ENCODE results near the gene RNF180. TPM values are rescaled to one million over a fixed set of nuclear protein-coding genes. Genes with fewer than 3 reads are reported as not detected.

RNF180 gene
- total RNA-seq, 2 donors from 2014 or later = 46.6 to 51.1 TPM

GRCh38 chr5:64180661-64181343 lies 15.2 kb downstream of the RNF180 start:
- Histone ChIP-seq H3K9me3 (no peaks in the 10 kb centered on the region), H3K36me3 (no peaks in the 10 kb centered on the region), H3K27me3 (replicated peaks; ENCODE audit: insufficient read depth) (no peaks in the 10 kb centered on the region), H3K27ac (peak overlapping the region; percentile 47 to 65), H3K4me3 (peak overlapping the region; percentile 40), H3K4me1 (ENCODE audit: control insufficient read depth in 1 of 2, low read depth in 2 of 2) (peaks cover 4 to 49% of the 10 kb centered on the region in 2 donors)
- ATAC-seq (ENCODE audit: insufficient number of reproducible peaks, low FRiP score, low read depth) (no peak), DNase-seq (ENCODE audit: low spot score) (no peak)
- no peak for TF ChIP-seq CTCF (IDR thresholded peaks at IDR 0.05)

- Histone ChIP-seq H3K27me3 (replicated peaks; ENCODE audit: insufficient read depth) (no peaks in the 10 kb centered on the region), H3K27ac (peak overlapping the region; percentile 47 to 65), H3K36me3 (no peaks in the 10 kb centered on the region), H3K4me3 (peak overlapping the region; percentile 40), H3K9me3 (no peaks in the 10 kb centered on the region), H3K4me1 (ENCODE audit: control insufficient read depth in 1 of 2, low read depth in 2 of 2) (peaks cover 4 to 54% of the 10 kb centered on the region in 2 donors)
- DNase-seq (ENCODE audit: low spot score) (no peak), ATAC-seq (ENCODE audit: insufficient number of reproducible peaks, low FRiP score, low read depth) (no peak)
- TF ChIP-seq CTCF (IDR thresholded peaks at IDR 0.05) = no peak
Observed at GRCh38 chr5:64181440-64181839, 15.8 kb downstream of the RNF180 start.

GRCh38 chr5:64183956-64184355 lies 18.3 kb downstream of the RNF180 start:
- H3K9me3 ChIP-seq = no peaks in the 10 kb centered on the region
- TF ChIP-seq CTCF (IDR thresholded peaks at IDR 0.05) = no peak
- no peak for ATAC-seq (ENCODE audit: insufficient number of reproducible peaks, low FRiP score, low read depth)

GRCh38 chr5:64184832-64185231 lies 19.2 kb downstream of the RNF180 start:
- Histone ChIP-seq H3K27ac (no peak overlapping the region), H3K9me3 (no peaks in the 10 kb centered on the region), H3K4me3 (no peak overlapping the region), H3K36me3 (no peaks in the 10 kb centered on the region), H3K4me1 (ENCODE audit: control insufficient read depth in 1 of 2, low read depth in 2 of 2) (peaks cover 5 to 41% of the 10 kb centered on the region in 2 donors), H3K27me3 (replicated peaks; ENCODE audit: insufficient read depth) (no peaks in the 10 kb centered on the region)
- ATAC-seq (ENCODE audit: insufficient number of reproducible peaks, low FRiP score, low read depth) = no peak
- no peak for TF ChIP-seq CTCF (IDR thresholded peaks at IDR 0.05)
- DNase-seq (ENCODE audit: low spot score) = no peak

More at GRCh38 chr5:64183956-64184355, 18.3 kb downstream of the RNF180 start:
- H3K4me1 ChIP-seq (ENCODE audit: control insufficient read depth in 1 of 2, low read depth in 2 of 2) = peaks cover 4 to 37% of the 10 kb centered on the region in 2 donors
- H3K36me3 ChIP-seq = no peaks in the 10 kb centered on the region
- no peak for DNase-seq (ENCODE audit: low spot score)
- H3K4me3 ChIP-seq = no peak overlapping the region
- H3K27ac ChIP-seq = no peak overlapping the region
- no peaks in the 10 kb centered on the region for H3K27me3 ChIP-seq (replicated peaks; ENCODE audit: insufficient read depth)

GRCh38 chr5:64188776-64189175 lies 23.1 kb downstream of the RNF180 start:
- Histone ChIP-seq H3K4me1 (ENCODE audit: control insufficient read depth in 1 of 2, low read depth in 2 of 2) (peaks cover 14 to 44% of the 10 kb centered on the region in 2 donors), H3K36me3 (no peaks in the 10 kb centered on the region), H3K9me3 (no peaks in the 10 kb centered on the region), H3K27me3 (replicated peaks; ENCODE audit: insufficient read depth) (no peaks in the 10 kb centered on the region), H3K4me3 (no peak overlapping the region), H3K27ac (no peak overlapping the region)
- no peak for ATAC-seq (ENCODE audit: insufficient number of reproducible peaks, low FRiP score, low read depth)
- no peak for TF ChIP-seq CTCF (IDR thresholded peaks at IDR 0.05)
- DNase-seq (ENCODE audit: low spot score) = no peak

Data from thoracic aorta (tissue), 2 donors.